GM12873 (cell line): ENCODE results near the gene LRRC10B.

Experiments used
- CTCF ChIP-seq: IDR thresholded peaks from 2 replicates; pipeline ENCODE4 v1.5.1; 2012; ENCODE audit warnings: low read depth, mild to moderate bottlenecking, moderate library complexity, low read length, control low read depth; ENCODE audit not compliant: insufficient read depth; ENCODE audit errors: missing control alignments

LRRC10B gene

GRCh38 chr11:61534933-61535839 is 26.6 kb downstream of the LRRC10B start:
- TF ChIP-seq CTCF, result no peak

GRCh38 chr11:61535998-61536675 is 27.6 kb downstream of the LRRC10B start:
- no peak for TF ChIP-seq CTCF

GRCh38 chr11:61536676-61537270 is 28.2 kb downstream of the LRRC10B start:
- no peak for TF ChIP-seq CTCF

- no peak for TF ChIP-seq CTCF
Observed at GRCh38 chr11:61537326-61537725, 28.8 kb downstream of the LRRC10B start.

- TF ChIP-seq CTCF, result no peak
Observed at GRCh38 chr11:61538636-61538961, 30.1 kb downstream of the LRRC10B start.

GRCh38 chr11:61539006-61539405 is 30.5 kb downstream of the LRRC10B start:
- no peak for TF ChIP-seq CTCF

- TF ChIP-seq CTCF, result no peak
Observed at GRCh38 chr11:61539831-61540357, 31.3 kb downstream of the LRRC10B start.
